Mesenteric fat pad (tissue), 1 donor: ENCODE results near the gene TIMM9. TPM values are rescaled to one million over a fixed set of nuclear protein-coding genes. Genes with fewer than 3 reads are reported as not detected.
A peak's percentile ranks its signal among the peaks of the same experiment; 100 is the strongest.
"Not testable (repeated sequence)": the region's sequence is repeated elsewhere in the genome, so short reads cannot be mapped to it uniquely, and the experiment has no call there.

ENCODE experiments used
- DNase-seq: peaks from one replicate; pipeline ENCODE4 v3.0.0-alpha.2; 2020; ENCODE audit warnings: low spot score
- total RNA-seq: library from RNA; stranded (reverse); fragmentation: NEBNext Ultra II Directional; extraction: Animal tissue kit (Norgen Biotek cat#: 25700); gene quantifications from one replicate; pipeline ENCODE4 v1.2.1, GENCODE V29; 2021
- donor health status: DM: yes; HTN: yes; CAD: no.

Gene TIMM9
- total RNA-seq, 1 donor from 2014 or later, result 41.8 TPM

- DNase-seq, result no peak
These were observed 28.4 kb downstream of the TIMM9 start for GRCh38 chr14:58398895-58399294.

GRCh38 chr14:58398495-58398894, 28.8 kb downstream of the TIMM9 start:
- no peak for DNase-seq

DNA sequence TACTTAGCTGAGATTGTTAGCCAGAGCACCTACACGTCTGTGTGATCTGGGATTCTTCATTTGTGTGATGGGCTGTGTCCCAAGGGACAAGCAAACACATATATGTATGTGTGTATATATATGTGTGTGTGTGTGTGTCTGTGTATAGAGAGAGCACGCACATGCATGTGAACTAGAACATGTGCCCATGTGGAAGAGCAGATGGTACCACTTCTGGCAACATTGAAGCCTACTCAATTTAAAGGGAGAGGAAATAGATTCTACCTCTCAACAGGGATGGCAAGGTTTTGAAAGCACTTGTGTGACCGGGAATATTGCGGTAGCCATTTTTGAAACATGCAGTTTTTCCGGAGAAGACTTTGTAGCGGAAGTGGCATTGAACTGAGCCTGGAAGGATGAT, 30.2 kb downstream of the TIMM9 start:
- no peak for DNase-seq

GRCh38 chr14:58395812-58396788, 31.2 kb downstream of the TIMM9 start, which contains the start of gene TOMM20L:
Gene TOMM20L, plus strand, starts transcription at chr14:58395930. Its CDS starts 28 bp downstream, at chr14:58395958.
- DNase-seq, result peak; percentile 93

DNA sequence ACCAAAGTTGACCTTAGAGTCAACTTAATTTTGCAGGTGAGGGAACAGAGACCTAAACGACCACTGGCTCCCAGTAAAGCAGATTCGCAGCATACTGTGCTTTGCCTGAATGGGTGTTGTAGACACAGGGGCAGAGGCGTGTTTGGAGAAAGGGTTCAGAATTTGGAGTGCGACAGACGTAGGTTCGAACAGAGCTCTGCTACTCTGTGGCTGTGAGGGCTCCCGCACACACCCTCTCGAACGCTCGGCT, 31.8 kb downstream of the TIMM9 start:
- DNase-seq, result no peak

DNA sequence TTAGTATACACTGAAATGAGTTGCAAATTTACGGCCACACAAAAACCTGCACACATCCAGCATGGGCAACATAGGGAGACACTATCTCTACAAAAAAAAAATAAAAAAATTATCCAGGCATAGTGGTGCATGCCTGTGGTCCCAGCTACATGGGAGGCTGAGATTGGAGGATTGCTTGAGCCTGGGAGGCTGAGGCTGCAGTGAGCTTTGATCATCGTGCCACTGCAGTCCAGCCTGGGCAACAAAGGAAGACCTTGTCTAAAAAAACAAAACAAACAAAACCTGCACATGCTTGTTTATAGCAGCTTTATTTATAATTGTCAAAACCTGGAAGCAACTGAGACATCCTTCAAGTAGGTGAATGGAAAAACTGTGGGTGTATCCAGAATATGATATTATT, 36.5 kb downstream of the TIMM9 start:
- no peak for DNase-seq

- no peak for DNase-seq
These were observed 50.5 kb downstream of the TIMM9 start for GRCh38 chr14:58376791-58377190.

DNA sequence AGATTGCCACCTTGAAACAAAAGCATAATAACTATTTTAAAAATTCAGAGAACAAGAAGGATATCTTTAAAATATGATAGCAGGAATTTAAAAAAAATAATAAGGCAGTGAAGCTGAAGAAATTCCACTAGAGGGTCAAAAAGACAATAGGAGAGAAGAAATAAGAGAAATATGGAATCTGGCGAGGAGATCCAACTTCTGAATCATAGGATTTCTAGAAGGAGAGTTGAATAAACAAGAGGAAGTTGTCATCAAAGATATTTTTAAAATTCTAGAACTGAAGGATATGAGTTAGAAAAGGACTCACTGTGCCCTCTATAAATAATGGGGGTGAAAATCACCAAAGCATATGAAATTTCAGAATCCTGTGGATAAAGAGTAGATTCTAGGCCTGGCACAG, 58.4 kb downstream of the TIMM9 start:
- no peak for DNase-seq

DNA sequence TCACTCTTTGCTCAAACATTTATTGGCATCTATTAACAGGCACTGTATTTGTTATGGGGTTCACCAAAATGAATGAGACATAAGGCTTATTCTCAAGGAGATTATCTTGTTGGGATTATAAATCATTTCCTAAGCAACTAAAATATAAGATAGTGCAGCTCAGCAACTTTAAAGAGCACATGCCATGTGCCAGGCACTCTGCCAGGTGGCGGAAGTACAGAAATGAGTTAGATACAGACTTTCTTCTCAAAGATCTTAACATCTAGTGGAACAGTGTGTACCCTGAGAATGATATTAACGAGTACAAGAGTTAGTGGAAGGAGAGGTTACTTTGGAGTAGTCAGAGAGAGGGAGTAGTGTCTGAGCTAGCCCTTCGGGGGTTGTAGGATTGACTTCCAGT, 60.0 kb downstream of the TIMM9 start:
- no peak for DNase-seq

GRCh38 chr14:58364316-58364715, 63.0 kb downstream of the TIMM9 start:
- DNase-seq, result no peak

- DNase-seq, result no peak
These were observed 64.4 kb downstream of the TIMM9 start for GRCh38 chr14:58362798-58363412.

GRCh38 chr14:58362272-58362671, 65.1 kb downstream of the TIMM9 start:
- not testable (repeated sequence) for DNase-seq

Other genes with a start within 250 kb of the TIMM9 start
- 60.0 TPM for gene ACTR10, start 227.4 kb downstream of the TIMM9 start, total RNA-seq
- gene PSMA3, start 182.7 kb downstream of the TIMM9 start, total RNA-seq, result 165 TPM
- 28.6 TPM for gene ARID4A, start 129.0 kb downstream of the TIMM9 start, total RNA-seq
- not detected for gene TOMM20L, start 31.6 kb downstream of the TIMM9 start, total RNA-seq
- 13.3 TPM for gene KIAA0586, start 188 bp upstream of the TIMM9 start, total RNA-seq
- 3.7 TPM for gene DACT1, start 210.4 kb upstream of the TIMM9 start, total RNA-seq